Measurements from ENCODE around the gene PEAK1.
"Not testable (repeated sequence)": the region's sequence is repeated elsewhere in the genome, so short reads cannot be mapped to it uniquely, and the experiment has no call there.

PEAK1 gene

DNA sequence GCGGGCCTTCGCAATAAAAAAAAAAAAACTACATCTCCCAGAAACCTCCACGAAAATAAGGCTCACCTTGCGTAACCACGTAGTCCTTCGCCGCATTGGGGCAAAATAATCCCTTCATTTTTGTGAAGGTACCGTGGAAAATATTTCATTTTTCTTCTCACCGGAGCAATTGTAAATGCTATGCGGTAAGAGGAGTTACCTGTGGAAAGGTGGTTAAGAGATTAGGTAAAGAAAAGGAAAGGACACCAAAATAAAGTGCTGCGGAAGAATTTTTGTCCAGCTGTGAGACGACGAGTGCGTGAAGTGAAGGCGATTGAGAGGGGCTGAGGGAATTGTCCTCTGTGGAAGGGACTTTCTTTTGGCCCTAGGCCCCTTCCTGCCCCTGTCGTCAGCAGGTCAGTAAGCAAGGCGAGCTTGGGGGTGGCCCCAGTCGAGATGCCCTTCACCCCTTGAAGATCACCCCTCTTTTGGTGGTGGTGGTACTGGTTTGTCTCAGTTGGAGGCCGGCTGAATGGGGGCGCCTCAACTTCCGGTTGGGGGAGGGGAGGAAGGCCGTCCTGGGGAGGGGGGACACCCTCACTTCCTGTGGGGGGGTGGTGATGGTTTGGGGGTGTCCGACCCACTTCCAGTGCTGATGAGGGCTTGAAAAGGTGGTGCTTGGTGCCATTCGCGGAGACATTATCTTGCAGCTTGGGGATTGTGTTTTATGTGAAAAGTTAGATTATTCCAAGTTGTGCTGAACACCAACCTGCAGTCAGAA is 886 bp upstream of the PEAK1 start, which contains the start of gene HMG20A:
TSS of gene HMG20A (plus strand) at position 279 of the 760 bp plus-strand sequence. CDS start 37,520 bp downstream, outside the sequence.
- peak; percentile 51 for DNase-seq (ENCODE audit: low spot score)

DNA sequence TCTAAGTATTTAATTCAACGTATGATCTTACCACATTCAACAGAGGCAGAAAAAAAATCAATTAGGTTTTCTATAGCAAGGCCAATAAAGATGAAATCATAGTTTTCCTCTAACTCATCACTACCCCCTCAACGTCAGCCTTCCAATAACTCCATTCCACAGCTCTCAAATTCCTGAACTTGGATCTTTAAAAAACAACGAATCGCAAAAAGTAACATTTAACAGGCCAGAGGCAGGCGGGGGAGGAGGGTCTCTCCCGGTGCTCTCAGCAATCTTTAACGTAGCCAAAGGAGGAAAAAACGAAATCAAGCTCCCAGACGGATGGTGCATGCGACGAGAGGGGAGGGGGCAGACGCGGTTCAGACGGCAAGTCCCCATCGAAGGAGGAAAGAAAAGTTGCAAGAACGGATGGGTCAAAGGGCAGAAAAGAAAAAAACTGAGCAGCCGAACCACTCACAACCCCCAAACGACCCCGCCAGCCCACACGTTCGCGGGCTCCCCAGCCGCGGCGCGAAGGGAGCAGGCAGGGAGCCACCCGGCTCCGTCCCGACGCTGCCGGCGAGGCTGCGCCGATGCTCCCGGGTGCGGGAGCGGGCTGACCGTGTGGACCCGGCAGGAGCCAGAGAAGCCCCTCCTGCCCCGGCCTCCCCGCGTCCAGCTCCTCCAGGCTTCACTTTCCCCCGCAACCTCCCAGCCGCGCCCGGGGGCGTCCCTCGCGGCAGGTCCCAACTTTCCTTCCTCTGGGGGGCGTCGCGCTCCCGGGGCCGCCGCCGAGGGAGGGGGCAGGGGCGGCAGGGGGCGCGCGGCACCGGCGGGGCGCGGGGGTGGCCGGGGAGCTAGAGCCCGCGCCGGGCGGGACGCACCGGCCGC is 703 bp downstream of the PEAK1 start:
- DNase-seq (ENCODE audit: low spot score): no peak

DNA sequence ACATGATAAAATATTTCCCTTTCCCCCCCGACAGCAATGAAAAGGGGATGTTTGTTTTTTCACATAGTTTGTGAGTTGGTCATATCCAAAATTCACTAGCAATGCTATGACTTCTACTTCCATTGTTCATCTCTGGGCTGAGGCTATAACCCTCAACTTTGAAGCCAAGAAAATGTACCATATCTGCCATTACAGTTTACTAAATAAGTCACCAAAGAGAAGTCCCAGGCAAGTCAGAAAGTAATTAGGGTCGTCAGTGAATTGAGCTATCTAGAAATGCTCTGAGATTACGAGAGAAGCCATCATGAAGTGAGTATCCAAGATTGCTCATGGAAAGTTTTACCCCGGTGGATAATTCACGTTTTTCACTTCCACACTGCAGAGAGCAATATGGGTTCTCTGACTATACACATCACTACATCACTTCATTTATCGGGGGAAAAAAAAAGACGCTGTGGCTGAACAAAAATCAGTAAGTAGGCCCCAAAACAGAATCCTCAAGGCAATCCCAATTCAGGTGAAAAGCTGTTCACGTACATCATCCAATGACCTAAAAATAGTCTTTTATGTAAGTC is 1.4 kb downstream of the PEAK1 start:
- DNase-seq (ENCODE audit: low spot score): no peak

DNA sequence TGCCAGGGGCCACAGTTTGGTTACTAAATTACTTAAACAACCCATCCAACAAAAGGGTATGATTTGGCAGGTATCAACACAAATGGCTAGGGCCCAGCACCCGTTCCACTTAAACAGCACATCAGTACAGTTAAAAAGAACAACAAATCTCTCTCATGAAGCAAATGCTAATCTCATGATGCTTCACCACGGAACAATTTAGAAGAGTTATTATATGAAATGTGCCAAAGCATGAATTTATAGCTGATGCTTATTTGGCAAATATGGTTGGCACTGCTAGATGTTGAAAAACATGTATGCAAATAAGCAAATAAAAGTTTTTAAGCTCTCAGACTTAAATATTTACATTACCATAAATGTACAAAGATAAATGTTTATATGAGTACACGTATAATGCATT is 2.3 kb downstream of the PEAK1 start:
- DNase-seq (ENCODE audit: low spot score): no peak

DNA sequence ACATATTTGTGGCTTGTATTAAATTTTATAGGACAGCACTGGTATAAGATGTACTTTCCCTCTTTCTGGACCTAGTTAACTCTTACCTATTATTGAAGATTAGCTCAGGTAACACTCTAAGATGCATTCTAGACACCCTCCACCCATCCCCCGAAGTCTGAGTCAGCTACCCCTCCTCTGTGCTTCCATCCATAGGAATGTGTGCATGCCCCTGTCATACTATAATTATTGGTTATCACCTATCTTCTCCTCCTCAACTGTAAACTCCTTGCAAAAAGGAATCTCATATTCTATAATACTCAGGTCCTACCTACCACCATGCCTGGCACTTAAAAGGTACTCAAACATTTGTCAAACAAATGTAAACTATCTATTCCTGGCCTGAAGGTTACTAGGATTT is 3.0 kb downstream of the PEAK1 start:
- no peak for DNase-seq (ENCODE audit: low spot score)

DNA sequence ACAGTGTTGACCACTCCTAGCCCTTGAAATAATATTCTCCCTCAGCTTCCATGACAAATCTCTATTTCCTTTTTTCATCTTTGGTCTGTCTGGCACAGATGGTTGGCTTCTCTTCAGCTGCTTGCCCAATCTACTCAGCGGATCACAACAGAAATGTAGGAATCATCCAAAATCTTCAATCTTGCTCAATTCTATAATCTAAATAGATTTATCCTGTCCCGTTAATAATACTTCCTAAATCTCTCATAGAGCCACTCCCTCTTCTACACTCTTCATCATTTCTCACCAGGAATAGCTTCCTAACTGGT is 3.8 kb downstream of the PEAK1 start:
- DNase-seq (ENCODE audit: low spot score): no peak

DNA sequence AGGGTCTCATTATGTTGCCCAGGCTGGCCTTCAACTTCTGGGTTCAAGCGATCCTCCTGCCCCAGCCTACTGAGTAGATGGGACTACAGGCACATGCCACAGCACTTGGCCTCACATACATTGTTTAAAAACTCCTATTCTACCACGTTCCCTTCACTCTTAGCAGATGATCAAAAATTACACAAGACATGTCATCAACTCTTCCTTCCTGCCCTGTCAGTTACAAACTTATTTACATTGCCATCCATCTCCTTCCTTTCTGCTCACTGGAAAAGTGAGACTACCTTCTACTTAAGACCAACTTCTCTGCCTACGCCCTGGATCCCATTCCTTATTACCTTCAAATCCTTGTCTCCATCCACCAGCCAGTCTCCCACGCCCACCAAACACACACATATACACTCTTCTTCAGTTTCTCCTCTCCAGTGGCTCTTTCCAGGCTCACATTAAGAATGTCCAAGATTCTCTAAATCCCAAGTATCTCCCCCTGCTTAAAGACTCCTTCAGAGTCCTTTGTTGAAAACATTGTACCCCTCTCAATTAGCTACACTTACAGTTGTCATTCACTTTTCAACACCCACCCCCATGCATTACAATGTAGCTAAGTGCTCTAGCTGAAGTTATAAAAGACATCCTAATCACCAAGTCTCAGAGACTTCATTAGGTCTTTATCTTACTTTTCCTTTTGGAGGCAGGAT is 4.3 kb downstream of the PEAK1 start:
- no peak for DNase-seq (ENCODE audit: low spot score)

DNA sequence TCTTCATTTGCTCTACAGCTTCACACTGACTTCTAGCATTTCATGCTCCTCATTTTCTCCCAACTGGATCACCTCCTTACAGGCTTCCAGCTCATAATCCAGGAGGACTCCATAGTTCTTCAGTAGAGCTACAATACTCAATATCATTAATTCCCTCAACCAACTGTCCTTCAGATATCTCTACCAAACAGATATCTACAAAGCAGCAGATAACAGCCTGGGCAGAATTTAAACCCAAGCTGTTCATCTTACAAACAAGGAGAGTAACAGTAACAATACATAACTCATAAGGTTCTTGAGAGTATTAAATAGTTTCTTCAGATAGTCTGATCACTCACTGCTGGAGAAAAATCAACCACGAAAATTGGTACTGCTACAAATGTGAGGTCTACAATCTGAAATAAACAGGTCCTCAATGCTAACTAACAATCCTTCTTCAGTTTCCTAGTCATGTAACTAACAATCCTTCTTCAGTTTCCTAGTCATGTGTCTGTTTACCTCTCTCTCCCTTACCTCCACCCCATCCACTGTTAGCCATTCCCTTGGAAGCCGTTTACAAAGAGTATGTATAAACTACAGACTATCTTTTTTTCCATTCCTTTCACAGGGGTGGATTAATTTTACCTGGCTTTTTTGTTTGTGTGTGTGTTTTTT is 5.0 kb downstream of the PEAK1 start:
- DNase-seq (ENCODE audit: low spot score): no peak

DNA sequence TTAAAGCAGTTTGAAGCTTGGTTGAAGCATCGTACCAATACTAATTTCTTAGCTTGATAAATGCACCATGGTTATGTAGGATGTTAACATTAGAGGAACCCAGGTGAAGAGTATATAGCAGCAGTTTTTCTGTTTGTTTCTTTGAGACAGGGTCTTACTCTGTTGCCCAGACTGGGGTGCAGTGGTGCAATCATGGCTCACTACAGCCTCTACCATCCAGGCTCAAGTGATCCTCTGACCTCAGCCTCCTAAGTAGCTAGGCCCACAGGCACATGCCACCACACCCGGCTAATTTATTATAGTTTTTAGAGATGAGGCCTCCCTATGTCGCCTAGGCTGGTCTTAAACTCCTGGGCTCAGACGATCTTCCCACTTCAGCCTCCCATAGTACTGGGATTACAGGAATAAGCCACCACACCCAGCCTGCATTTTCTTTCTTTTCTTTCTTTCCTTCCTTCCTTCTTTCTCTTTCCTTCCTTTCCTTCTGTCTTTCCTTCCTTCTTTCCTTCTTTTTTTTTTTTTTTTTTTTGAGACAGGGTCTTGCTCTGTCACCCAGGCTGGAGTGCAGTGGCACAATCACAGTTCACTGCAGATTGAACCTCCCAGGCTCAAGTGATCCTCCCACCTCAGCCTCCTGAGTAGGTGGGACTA is 6.1 kb downstream of the PEAK1 start:
- no peak for DNase-seq (ENCODE audit: low spot score)

DNA sequence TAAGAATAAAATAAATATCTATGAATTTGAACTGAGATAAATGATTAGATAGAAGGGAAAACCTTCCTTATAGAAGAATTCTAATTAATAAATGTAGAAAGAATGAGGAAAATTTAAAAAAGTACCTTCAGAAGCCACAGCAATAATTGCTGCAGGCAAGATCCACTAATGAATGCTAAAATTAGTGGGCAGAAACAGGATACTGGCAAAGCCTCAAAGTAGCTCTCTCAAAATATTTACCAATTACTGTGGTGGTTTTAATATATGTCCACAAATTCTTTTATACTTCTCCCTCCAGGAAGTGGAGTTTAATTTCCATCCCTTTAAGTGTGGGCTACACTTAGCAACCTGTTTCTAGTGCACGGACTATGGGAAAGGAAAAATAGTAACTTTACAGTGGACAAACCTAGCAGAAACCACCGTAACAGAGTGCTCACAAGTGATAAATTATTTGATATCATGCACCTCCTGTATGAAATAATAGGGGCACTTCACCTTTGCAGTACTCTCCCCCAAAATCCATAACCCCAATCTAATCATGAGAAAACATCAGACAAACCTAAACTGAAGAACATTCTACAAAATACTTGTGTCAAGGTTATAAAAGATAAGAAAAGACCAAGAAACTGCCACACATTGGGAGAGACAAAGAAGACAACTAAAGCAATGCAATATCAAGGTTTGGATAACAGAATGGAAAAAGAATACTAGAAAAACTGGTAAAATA is 6.8 kb downstream of the PEAK1 start:
- no peak for DNase-seq (ENCODE audit: low spot score)

DNA sequence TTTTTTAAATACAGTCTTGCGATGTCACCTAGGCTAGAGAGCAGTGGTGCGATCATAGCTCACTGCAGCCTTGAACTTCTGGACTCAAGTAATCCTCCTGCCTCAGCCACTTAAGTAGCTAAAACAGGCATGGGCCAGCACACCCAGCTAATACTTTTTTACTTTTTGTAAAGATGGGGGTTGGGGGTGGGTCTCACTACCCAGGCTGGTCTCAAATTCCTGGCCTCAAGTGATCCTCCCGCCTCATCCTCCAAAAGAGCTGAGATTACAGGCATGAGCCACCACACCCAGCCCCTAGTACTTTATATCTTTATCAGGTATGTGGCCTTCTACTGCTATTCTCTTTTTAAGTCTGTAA is 8.3 kb downstream of the PEAK1 start:
- no peak for DNase-seq (ENCODE audit: low spot score)

DNA sequence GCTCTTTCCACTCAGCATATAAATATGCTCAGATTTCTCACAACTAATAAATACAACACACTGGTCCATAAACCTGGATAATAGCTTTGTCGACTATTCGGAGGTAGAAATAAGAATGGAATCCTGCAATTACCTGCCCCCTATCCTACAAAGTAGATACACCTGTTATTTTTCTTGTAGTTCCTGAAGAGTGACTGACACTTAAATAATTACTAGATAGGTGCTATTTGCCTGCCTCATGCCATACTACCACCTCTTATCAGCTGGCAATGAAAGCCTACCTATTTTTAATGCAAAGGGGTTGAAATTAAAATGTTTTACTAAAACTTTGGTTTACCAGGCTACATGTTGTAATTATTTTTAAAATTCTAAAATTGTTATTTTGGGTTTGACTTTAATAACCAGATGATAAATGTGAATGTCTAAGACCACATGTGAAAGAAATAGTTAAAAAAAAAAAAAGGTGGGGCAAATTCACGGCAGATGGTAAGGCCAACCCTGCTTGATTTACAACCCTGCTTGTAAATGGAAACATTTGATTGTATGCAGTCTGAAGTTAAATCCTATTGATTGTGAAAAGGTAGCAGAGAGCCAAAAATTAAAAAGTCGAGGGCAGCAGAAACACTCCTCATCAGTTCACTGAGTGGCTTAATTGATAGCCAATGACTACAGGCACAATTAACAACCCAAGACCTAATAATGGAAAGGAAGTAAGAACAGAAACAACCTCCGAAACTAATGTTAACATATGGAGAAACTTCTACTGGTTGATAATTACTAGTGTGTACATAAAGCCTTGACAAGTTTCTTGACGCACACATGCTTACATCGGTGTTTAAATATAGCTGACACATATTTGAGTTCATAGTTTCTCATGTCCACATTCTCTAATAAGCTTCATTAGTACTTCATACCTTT is 8.9 kb downstream of the PEAK1 start:
- no peak for DNase-seq (ENCODE audit: low spot score)

DNA sequence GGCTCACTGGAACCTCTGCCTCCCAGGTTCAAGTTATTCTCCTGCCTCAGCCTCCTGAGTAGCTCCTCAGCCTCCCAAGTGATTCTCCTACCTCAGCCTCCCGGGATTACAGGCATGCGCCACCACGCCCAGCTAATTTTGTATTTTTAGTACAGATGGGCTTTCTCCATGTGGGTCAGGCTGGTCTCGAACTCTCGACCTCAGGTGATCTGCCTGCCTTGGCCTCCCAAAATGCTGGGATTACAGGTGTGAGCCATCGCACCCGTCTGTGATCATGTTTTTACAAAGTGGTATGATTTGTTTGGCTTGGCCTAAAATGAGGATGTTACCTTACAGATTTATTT is 9.8 kb downstream of the PEAK1 start:
- not testable (repeated sequence) for DNase-seq (ENCODE audit: low spot score)

DNA sequence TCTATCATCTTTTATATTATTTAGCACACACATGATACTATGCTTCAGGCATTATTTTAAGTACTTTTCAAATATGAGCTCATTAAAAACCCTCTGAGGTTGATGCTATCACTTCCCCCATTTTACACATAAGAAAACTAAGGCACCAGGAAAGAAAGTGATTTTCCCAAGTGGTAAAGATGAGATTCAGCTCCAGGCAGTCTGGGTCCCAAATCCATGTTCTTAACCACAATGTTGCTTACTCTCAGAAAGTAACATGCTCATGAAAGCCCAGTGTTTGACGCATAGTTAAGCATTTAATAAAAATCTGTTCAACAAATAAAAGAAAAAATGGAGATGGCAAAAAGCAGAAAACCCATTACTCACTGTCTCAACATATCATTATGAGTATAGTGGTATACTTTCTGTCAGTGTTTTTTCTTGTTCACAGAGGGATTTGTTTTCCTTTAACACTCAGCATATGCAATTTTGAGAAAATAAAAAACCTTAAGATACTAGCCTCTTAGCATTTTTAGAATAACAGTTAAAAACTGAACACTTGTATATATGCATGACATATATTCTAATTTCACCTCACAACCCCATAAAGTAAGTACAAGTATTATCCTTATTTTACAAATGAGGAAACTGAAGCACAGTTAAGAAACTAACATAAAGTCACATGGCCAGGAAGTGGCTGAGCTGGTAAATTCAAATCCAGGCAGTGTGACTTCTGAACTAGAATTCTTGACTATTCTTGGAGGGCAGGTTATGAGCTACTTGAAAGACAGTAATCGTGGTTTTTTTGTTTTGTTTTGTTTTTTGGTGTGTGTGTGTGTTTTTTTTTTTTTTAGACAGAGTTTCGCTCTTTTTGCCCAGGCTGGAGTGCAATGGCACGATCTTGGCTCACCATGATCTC is 10.4 kb downstream of the PEAK1 start:
- peak; percentile 18 for DNase-seq (ENCODE audit: low spot score)

DNA sequence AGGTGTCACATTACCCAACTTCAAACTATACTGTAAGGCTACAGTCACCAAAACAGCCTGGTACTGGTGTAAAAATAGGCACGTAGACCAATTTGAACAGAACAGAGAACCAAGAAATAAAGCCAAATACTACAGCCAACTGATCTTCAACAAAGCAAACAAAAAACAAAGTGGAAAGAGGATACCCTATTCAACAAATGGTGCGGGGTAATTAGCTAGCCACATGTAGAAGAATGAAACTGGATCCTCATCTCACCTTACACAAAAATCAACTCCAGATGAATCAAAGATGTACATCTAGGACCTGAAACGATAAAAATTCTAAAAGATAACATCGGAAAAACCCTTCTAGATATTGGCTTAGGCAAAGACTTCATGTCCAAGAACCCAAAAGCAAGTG is 13.1 kb downstream of the PEAK1 start:
- no peak for DNase-seq (ENCODE audit: low spot score)

DNA sequence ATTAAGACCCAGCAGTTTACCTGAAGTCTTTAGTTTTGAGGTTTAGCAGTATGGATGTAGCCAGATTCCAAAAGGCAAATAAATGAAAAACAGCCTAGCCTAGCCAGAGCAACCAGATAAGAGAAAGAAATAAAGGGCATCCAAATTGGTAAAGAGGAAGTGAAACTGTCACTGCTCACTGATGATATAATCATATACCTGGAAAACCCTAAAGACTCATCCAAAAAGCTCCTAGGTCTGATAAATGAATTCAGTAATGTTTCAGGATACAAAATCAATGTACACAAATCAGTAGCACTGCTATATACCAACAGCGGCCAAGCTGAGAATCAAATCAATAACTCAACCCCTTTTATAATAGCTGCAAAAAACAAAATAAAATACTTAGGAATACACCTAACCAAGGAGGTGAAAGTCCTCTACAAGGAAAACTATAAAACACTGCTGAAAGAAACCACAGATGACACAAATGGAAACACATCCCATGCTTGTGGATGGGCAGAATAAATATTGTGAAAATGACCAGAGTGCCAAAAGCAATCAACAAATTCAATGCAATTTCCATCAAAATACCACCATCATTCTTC is 13.6 kb downstream of the PEAK1 start:
- DNase-seq (ENCODE audit: low spot score): not testable (repeated sequence)

DNA sequence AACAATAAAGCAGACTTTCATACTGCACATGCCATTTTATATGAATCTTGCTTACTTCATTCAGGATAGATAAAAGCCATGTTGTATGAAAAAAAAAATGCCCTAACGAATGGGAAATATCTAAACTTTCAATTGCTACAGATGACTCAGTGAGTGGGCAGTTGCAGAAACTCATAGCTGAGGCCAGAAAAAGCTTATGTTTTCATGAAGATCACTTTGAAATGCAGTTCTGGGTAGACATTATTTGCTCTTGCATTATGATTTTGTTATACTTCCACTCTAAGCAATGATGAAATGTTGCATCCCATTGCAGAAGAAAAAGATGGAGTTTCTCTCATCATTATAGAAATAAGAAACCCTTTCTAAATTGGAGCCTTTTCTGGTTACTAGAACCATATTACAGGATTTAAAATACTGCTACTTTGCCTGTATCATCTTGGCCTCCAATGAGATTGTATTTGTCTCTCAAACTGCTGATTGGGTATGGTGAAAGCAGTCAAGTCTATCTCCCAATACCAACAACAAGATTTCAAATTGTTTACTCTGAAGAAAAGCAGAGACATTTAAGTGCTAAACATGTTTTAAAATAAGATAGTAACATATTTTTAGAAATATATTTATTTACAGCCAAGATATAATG is 17.0 kb downstream of the PEAK1 start:
- no peak for DNase-seq (ENCODE audit: low spot score)

DNA sequence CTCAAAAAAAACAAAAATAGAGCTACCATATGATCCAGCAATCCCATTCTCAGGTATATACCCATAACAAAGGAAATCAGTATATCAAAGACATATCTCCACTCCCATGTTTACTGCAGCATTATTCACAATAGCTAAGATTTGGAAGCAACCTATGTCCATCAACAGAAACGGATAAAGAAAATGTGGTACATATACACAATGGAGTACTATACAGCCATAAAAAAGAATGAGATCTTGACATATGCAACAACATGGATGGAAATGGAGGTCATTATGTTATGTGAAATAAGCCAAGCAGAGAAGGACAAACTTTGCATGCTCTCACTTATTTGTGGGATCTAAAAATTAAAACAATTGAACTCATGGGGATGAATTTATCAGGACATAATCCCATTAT is 19.6 kb downstream of the PEAK1 start:
- DNase-seq (ENCODE audit: low spot score): no peak

All from CD4-positive, alpha-beta T cell treated with Interleukin-15 for 4 hours (primary cell).